Lung (tissue), 12 donors: ENCODE measurements around the gene SLC9A2. TPM values are rescaled to one million over a fixed set of nuclear protein-coding genes. Genes with fewer than 3 reads are reported as not detected.

Source experiments
- ATAC-seq: fragments of 200-7000 bp; cut with Tn5 transposase; one replicate; pipeline ENCODE4 v1.9.1; 2020; ENCODE audit warnings: moderate number of reproducible peaks; ENCODE audit not compliant: insufficient read depth, low FRiP score
- DNase-seq, 3 donors: peaks; one replicate each; pipeline ENCODE4 v3.0.0-alpha.2; 2013 to 2017
- H3K27ac ChIP-seq, 2 donors: one replicate each; pipeline ENCODE4 v1.5.1; 2013; ENCODE audit warnings: mild to moderate bottlenecking in 2 of 2, moderate library complexity in 2 of 2, control low read depth in 1 of 2, inconsistent platforms in 1 of 2, low read depth in 1 of 2, low read length in 1 of 2
- H3K27me3 ChIP-seq, 3 donors: one replicate each; pipeline ENCODE4 v1.5.1; 2013; ENCODE audit warnings: low read length in 2 of 3; ENCODE audit not compliant: control insufficient read depth in 3 of 3, insufficient read depth in 3 of 3
- H3K36me3 ChIP-seq, 4 donors: one replicate each; pipeline ENCODE4 v1.5.1; 2013; ENCODE audit warnings: low read length in 4 of 4, mild to moderate bottlenecking in 1 of 4, moderate library complexity in 1 of 4; ENCODE audit not compliant: control insufficient read depth in 4 of 4, insufficient read depth in 4 of 4
- H3K4me1 ChIP-seq, 5 donors: one replicate each; pipeline ENCODE4 v1.5.1; 2013; ENCODE audit warnings: low read length in 5 of 5, mild to moderate bottlenecking in 2 of 5, moderate library complexity in 1 of 5; ENCODE audit not compliant: control insufficient read depth in 5 of 5, insufficient read depth in 5 of 5
- H3K4me3 ChIP-seq: one replicate; pipeline ENCODE4 v1.5.1; 2013; ENCODE audit warnings: mild to moderate bottlenecking, control low read depth, moderate library complexity
- H3K9ac ChIP-seq, 2 donors: one replicate each; pipeline ENCODE4 v1.5.1; 2013; ENCODE audit warnings: low read length in 2 of 2, control low read depth in 1 of 2; ENCODE audit not compliant: insufficient read depth in 1 of 2
- H3K9me3 ChIP-seq, 4 donors: one replicate each; pipeline ENCODE4 v1.5.1; 2013; ENCODE audit warnings: low read length in 3 of 4, mild to moderate bottlenecking in 1 of 4, moderate library complexity in 1 of 4; ENCODE audit not compliant: control insufficient read depth in 4 of 4, insufficient read depth in 3 of 4
- WGBS, 2 donors: extraction: QIAGEN DNeasy Blood & Tissue Kit; methylation state at CpG; one replicate each; pipeline ENCODE4 v1.1.7; 2013; 5-methylcytosine and 5-hydroxymethylcytosine counted together
- polyA plus RNA-seq, 2 donors: library from polyadenylated mRNA; stranded (reverse); fragments of 200-250 nt; gene quantifications; one replicate each; pipeline ENCODE4 v1.2.1, GENCODE V29; 2013
- total RNA-seq, 2 donors: library from RNA; depleted of rRNA in 1 of 2; stranded (reverse); fragments of >200 nt in 1 of 2; gene quantifications; one replicate each; pipeline ENCODE4 v1.2.1, GENCODE V29; 2014 to 2021
- TF ChIP-seq, protein P1 (sequence below): IDR thresholded peaks from 2 replicates; pipeline ENCODE4 v1.5.1; 2012; ENCODE audit warnings: mild to moderate bottlenecking; ENCODE audit errors: control extremely low read depth, extremely low read depth
- donor health status: control.
- donor health status: control.
- donor health status: Bipolar disorder and iron deficiency.
- donor health status: healthy.
- donor health status: DM: yes; HTN: yes; CAD: no.

SLC9A2 gene
- total and polyA plus RNA-seq, 4 donors = 0.04 to 0.52 (median 0.07) TPM

DNA sequence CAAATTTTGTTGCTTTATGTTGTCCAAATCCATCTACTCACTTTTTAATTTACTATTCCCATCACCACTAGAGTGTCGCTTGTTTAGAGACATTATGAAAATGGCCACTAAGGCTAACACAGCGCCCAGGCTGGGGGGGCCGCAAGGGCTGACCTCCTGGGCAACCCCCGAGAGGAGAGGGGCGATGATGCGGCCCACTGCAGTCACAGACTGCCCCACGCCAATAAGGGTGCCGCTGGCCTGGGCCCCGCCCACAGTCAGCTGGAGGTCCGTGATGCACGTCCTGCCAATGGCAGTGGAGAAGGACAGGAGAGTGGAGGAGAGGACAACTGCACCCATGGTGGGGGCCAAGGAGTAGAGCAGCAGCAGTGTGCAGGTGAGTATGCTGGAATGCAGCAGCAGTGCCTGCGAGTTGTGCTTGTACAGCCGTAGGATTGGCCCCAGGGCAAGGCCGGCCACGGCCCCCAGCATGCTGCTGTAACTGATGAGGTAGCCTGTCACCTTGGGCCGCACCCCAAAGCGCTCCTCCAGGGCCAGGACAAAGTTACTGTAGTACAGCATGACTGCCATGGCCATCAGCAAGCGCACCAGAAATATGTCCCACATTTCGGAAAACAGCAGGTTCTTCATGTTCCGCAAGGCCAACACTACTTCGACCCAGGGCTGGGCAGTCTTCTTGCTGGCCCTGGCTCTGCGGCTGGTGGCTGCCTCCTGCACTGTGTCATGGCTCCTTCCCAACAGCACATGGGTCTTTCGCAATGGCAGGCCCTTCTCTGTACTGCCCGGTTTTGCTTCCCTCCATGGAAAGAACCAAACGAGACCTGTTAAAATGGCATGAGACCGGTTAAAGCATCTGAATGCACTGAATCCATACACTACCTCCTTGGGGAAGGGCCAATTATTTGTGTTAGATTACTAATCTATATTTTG is 99.3 kb downstream of the SLC9A2 start:
- TF ChIP-seq, protein P1, sequence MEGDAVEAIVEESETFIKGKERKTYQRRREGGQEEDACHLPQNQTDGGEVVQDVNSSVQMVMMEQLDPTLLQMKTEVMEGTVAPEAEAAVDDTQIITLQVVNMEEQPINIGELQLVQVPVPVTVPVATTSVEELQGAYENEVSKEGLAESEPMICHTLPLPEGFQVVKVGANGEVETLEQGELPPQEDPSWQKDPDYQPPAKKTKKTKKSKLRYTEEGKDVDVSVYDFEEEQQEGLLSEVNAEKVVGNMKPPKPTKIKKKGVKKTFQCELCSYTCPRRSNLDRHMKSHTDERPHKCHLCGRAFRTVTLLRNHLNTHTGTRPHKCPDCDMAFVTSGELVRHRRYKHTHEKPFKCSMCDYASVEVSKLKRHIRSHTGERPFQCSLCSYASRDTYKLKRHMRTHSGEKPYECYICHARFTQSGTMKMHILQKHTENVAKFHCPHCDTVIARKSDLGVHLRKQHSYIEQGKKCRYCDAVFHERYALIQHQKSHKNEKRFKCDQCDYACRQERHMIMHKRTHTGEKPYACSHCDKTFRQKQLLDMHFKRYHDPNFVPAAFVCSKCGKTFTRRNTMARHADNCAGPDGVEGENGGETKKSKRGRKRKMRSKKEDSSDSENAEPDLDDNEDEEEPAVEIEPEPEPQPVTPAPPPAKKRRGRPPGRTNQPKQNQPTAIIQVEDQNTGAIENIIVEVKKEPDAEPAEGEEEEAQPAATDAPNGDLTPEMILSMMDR = no peak
- no peaks in the 10 kb centered on the region for H3K9me3 ChIP-seq
- no peaks in the 10 kb centered on the region for H3K27me3 ChIP-seq
- 94 to 96% methylated on average over 26 of the region's 26 CpGs for WGBS, 2 donors
- no peak overlapping the region for H3K4me3 ChIP-seq
- H3K27ac ChIP-seq = no peak overlapping the region
- H3K36me3 ChIP-seq = peaks cover 8 to 21% (median 17%) of the 10 kb centered on the region in 4 donors
- no peak overlapping the region for H3K9ac ChIP-seq
- ATAC-seq = no peak
- DNase-seq = no peak
- no peaks in the 10 kb centered on the region for H3K4me1 ChIP-seq

DNA sequence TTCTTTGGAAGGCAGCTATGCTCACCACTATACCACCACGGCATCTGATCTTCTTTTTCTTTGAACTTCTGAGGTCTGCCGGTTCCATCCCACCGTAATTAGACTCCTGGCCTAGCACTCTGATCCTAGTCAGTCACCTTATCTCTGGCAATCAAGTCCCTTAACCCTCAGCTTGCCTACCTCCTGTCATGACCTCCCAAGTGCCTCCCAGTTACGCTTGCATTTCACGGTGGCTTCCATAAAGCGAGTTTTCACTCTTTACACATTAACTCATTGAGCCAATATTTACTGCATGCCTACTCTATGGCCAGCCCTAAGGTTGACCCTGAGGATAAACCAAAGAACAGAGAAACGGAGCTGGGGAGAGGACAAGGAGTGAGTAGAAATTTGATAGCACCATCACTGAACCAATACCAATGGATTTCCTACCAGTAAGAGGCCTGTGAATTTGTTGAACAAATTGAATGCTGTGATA is 104.7 kb downstream of the SLC9A2 start:
- no peak overlapping the region for H3K9ac ChIP-seq
- H3K27me3 ChIP-seq = no peaks in the 10 kb centered on the region
- TF ChIP-seq, protein P1 = no peak
- H3K9me3 ChIP-seq = no peaks in the 10 kb centered on the region
- WGBS, 2 donors = 80 to 87% methylated on average over 7 of the region's 7 CpGs
- DNase-seq (no peak), ATAC-seq (no peak)
- H3K27ac ChIP-seq = no peak overlapping the region
- no peak overlapping the region for H3K4me3 ChIP-seq
- H3K36me3 ChIP-seq = peaks cover 14 to 36% (median 20%) of the 10 kb centered on the region in 4 donors
- H3K4me1 ChIP-seq = peaks cover 0 to 5% (median 0%) of the 10 kb centered on the region in 5 donors

DNA sequence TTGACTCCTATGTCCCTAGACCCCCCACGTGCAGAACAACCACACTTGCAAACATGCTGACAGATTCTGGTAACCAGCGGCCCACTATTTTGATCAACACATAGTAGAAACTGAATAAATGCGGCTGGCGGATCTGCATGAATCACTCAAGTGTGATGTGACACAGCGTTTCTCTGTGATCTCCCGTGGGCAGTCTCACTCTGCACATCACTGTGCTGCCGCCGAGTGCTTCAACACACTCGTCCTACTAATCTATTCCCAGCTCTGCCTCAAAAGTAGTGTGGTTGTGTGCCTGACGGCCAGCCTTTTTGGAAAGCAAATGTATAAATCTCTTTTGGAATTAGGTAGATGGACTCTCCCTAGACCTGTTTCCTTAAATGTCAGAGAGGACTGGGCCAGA is 105.2 kb downstream of the SLC9A2 start:
- H3K4me3 ChIP-seq = no peak overlapping the region
- ATAC-seq = no peak
- no peak overlapping the region for H3K27ac ChIP-seq
- H3K4me1 ChIP-seq = peaks cover 0 to 5% (median 0%) of the 10 kb centered on the region in 5 donors
- peaks cover 13 to 39% (median 20%) of the 10 kb centered on the region in 4 donors for H3K36me3 ChIP-seq
- 93 to 97% methylated on average over 10 of the region's 10 CpGs for WGBS, 2 donors
- TF ChIP-seq, protein P1 = no peak
- no peaks in the 10 kb centered on the region for H3K27me3 ChIP-seq
- H3K9ac ChIP-seq = no peak overlapping the region
- H3K9me3 ChIP-seq = no peaks in the 10 kb centered on the region
- DNase-seq = no peak
